Heart left ventricle (tissue), 13 donors: ENCODE data around the gene MEGF10.

Experiments used
- POLR2A ChIP-seq, 2 donors: fragments of 450-650 bp; IDR thresholded peaks; one replicate each; pipeline ENCODE4 v1.6.1; 2017; ENCODE audit warnings: antibody characterized with exemption in 2 of 2, mild to moderate bottlenecking in 2 of 2, moderate library complexity in 2 of 2
- TF ChIP-seq, protein P1 (sequence below), 12 donors: fragments of 200-600 bp; sonication (generic) in 4 of 12; IDR thresholded peaks; one replicate each; pipeline versions ENCODE4 v1.5.0 to v1.8.0; 2018 to 2022; ENCODE audit warnings: antibody characterized with exemption in 12 of 12, mild to moderate bottlenecking in 5 of 12
- donor health status: ischemic (EF 13 %, LVEDD 7.1; RV severe dilation, severe dysfunction).
- donor health status: DM: no; HTN: yes; CAD: no.
- donor health status: DM: no; HTN: no; CAD: no.
- donor health status: ischemic (EF 25% LVEDD 6.9; RV normal size, moderate dysfunction).
- donor health status: ischemic (EF 25% LVEDD 5.7; RV mildly dilated, moderate dysfunction).
- donor health status: ischemic (EF 35%, LVEDD 5.7; RV mildly dilated, moderate dysfunction).
- donor health status: nonischemic (EF 11% LVEDD 7.7; RV severe dilation, severe dysfunction).
- donor health status: DM: yes; HTN: yes; CAD: no.
- donor health status: PGD.
- donor health status: ischemic (EF 29% LVEDD 5.4; RV normal size, mild dysfunction).
- donor health status: nonischemic (EF 23%, LVEDD 6.1; RV moderate dilation, normal function).

DNA sequence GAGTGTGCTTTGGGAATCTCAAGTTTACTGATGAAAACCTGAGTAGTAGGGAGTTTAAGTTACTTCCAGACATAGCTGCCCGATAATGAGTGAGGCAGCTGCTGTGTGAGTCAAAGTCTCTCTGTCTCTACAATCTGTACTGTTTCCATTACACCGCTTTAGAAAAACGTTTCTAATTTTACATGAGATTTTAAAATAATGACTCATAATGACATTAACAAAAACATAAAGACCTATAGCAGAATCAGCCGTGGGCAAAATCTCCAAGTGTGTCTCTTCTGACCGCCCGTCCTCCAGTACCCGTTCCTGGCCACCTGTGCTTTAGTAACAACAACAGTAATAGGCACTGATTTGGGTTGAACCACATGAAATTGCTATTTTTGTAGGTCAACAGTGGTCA lies 157.2 kb downstream of the MEGF10 start:
- TF ChIP-seq, protein P1, sequence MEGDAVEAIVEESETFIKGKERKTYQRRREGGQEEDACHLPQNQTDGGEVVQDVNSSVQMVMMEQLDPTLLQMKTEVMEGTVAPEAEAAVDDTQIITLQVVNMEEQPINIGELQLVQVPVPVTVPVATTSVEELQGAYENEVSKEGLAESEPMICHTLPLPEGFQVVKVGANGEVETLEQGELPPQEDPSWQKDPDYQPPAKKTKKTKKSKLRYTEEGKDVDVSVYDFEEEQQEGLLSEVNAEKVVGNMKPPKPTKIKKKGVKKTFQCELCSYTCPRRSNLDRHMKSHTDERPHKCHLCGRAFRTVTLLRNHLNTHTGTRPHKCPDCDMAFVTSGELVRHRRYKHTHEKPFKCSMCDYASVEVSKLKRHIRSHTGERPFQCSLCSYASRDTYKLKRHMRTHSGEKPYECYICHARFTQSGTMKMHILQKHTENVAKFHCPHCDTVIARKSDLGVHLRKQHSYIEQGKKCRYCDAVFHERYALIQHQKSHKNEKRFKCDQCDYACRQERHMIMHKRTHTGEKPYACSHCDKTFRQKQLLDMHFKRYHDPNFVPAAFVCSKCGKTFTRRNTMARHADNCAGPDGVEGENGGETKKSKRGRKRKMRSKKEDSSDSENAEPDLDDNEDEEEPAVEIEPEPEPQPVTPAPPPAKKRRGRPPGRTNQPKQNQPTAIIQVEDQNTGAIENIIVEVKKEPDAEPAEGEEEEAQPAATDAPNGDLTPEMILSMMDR (IDR thresholded peaks at IDR 0.05), result no peak
- no peak for TF ChIP-seq POLR2A (IDR thresholded peaks at IDR 0.05)
